Gastroesophageal sphincter (tissue), 3 donors: ENCODE data around the gene WNT10A.

Experiments used
- EP300 ChIP-seq: sonication (generic); formaldehyde crosslinking; IDR thresholded peaks from one replicate; pipeline ENCODE4 v1.6.1; 2017; ENCODE audit warnings: antibody characterized with exemption, mild to moderate bottlenecking
- POLR2A ChIP-seq, 2 donors: fragments of 450-650 bp; IDR thresholded peaks; one replicate each; pipeline ENCODE4 v1.6.1; 2017; ENCODE audit warnings: antibody characterized with exemption in 2 of 2, mild to moderate bottlenecking in 2 of 2, moderate library complexity in 1 of 2
- POLR2AphosphoS5 ChIP-seq: sonication (generic); formaldehyde crosslinking; IDR thresholded peaks from one replicate; pipeline ENCODE4 v1.6.1; 2017; ENCODE audit warnings: antibody characterized with exemption
- TF ChIP-seq, protein P1 (sequence below), 4 experiments: fragments of 200-600 bp in 2 of 4; fragments of 450-650 bp in 2 of 4; sonication (generic) in 1 of 4; IDR thresholded peaks; one replicate each; pipeline ENCODE4 v1.5.1; 2017 to 2019; ENCODE audit warnings: antibody characterized with exemption in 4 of 4, mild to moderate bottlenecking in 2 of 4, moderate library complexity in 2 of 4

DNA sequence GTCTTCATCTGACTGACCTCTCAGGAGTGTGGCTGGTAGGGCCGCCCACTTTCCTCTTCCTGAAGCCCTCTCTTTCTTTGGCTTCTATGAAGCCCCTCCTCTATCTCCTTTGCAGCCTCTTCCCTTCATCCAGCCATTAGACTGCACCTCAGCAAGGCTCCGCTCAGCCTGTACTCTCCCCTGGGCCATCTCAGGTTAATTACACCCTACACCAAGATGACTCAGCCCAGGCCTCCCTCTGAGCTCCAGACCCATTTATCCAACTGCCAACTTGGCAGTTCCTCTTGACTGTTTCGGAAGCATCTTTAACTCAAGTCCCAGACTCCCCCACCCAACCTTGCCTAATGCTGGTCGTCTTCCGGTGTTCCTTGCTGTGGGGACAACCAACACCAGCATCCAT is 26.9 kb upstream of the WNT10A start:
- no peak for TF ChIP-seq EP300
- TF ChIP-seq, protein P1, sequence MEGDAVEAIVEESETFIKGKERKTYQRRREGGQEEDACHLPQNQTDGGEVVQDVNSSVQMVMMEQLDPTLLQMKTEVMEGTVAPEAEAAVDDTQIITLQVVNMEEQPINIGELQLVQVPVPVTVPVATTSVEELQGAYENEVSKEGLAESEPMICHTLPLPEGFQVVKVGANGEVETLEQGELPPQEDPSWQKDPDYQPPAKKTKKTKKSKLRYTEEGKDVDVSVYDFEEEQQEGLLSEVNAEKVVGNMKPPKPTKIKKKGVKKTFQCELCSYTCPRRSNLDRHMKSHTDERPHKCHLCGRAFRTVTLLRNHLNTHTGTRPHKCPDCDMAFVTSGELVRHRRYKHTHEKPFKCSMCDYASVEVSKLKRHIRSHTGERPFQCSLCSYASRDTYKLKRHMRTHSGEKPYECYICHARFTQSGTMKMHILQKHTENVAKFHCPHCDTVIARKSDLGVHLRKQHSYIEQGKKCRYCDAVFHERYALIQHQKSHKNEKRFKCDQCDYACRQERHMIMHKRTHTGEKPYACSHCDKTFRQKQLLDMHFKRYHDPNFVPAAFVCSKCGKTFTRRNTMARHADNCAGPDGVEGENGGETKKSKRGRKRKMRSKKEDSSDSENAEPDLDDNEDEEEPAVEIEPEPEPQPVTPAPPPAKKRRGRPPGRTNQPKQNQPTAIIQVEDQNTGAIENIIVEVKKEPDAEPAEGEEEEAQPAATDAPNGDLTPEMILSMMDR (IDR thresholded peaks at IDR 0.05) = no peak
- no peak for TF ChIP-seq POLR2A (IDR thresholded peaks at IDR 0.05)
- TF ChIP-seq POLR2AphosphoS5 = no peak
